ENCODE results near the gene ZNF280D.

DNA sequence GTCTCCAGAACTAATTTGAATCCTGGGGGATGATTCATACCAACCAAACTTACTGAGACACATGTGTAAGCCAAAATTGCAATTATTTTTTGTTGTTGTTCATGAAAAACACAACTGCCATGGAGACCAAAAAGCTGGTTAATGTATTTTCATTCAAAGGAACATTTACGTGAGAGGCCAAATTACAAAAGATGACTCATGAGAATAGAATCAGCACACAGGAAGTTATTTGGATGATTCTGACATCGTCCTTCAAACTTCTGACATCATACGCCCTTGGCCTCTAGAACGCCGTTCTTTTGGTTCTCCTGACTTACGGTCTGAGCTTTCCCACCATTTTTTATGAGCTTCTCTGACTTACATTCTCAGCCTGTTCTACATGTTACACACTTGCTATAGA lies 3.0 kb upstream of the ZNF280D start:
- TF ChIP-seq, protein P1, sequence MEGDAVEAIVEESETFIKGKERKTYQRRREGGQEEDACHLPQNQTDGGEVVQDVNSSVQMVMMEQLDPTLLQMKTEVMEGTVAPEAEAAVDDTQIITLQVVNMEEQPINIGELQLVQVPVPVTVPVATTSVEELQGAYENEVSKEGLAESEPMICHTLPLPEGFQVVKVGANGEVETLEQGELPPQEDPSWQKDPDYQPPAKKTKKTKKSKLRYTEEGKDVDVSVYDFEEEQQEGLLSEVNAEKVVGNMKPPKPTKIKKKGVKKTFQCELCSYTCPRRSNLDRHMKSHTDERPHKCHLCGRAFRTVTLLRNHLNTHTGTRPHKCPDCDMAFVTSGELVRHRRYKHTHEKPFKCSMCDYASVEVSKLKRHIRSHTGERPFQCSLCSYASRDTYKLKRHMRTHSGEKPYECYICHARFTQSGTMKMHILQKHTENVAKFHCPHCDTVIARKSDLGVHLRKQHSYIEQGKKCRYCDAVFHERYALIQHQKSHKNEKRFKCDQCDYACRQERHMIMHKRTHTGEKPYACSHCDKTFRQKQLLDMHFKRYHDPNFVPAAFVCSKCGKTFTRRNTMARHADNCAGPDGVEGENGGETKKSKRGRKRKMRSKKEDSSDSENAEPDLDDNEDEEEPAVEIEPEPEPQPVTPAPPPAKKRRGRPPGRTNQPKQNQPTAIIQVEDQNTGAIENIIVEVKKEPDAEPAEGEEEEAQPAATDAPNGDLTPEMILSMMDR (IDR thresholded peaks at IDR 0.05): no peak
- TF ChIP-seq JUN (IDR thresholded peaks at IDR 0.05) (no peak), ESRRA (IDR thresholded peaks at IDR 0.05; ENCODE audit: borderline replicate concordance, low read length) (no peak), KDM1A (IDR thresholded peaks at IDR 0.05; ENCODE audit: low read depth) (no peak), EP300 (IDR thresholded peaks at IDR 0.05) (no peak), RNF2 (IDR thresholded peaks at IDR 0.05; ENCODE audit: borderline replicate concordance, low read depth) (no peak), CBX2 (IDR thresholded peaks at IDR 0.05; ENCODE audit: borderline replicate concordance, low read depth) (no peak)
